H1 (cell line): ENCODE data around the gene C12orf56. TPM values are rescaled to one million over a fixed set of nuclear protein-coding genes. Genes with fewer than 3 reads are reported as not detected.

Source experiments
- CTCF ChIA-PET: fragments of 300-600 bp; sonication (Branson Sonifier 250); formaldehyde crosslinking; loops from one replicate; lab custom pipeline; 2021; ENCODE audit not compliant: partially characterized antibody; lab: Charles Lee
- POLR2A ChIA-PET: fragments of 300-600 bp; sonication (Branson Sonifier 250); formaldehyde crosslinking; loops from one replicate; lab custom pipeline; 2021; ENCODE audit warnings: inconsistent platforms; ENCODE audit not compliant: partially characterized antibody; lab: Charles Lee
- DNase-seq, 2 experiments: peaks; one replicate each; pipeline versions ENCODE4 v3.0.0 to v3.0.0-alpha.2; 2010 to 2022; ENCODE audit warnings: low spot score in 2 of 2, low read depth in 1 of 2, mixed read lengths in 1 of 2
- FAIRE-seq: peaks from 2 replicates; lab custom pipeline; 2011; peaks lifted over from hg19 to GRCh38; lab: Jason Lieb, UNC
- H2AFZ ChIP-seq: 2 replicates; pipeline ENCODE4 v1.8.1; 2012; ENCODE audit warnings: low read length, inconsistent platforms
- H2AK5ac ChIP-seq: 2 replicates; pipeline ENCODE4 v1.6.1; 2013; ENCODE audit warnings: low read depth, low read length
- H2BK120ac ChIP-seq: replicated peaks from 2 replicates; pipeline ENCODE3; 2013; ENCODE audit warnings: low read depth, low read length, inconsistent platforms
- H2BK12ac ChIP-seq: 2 replicates; pipeline ENCODE4 v1.6.1; 2013; ENCODE audit warnings: low read depth, low read length
- H2BK15ac ChIP-seq: 2 replicates; pipeline ENCODE4 v1.6.1; 2013; ENCODE audit warnings: low read length
- H2BK20ac ChIP-seq: 2 replicates; pipeline ENCODE4 v1.6.1; 2013; ENCODE audit warnings: low read length
- H2BK5ac ChIP-seq: 2 replicates; pipeline ENCODE4 v1.6.1; 2013; ENCODE audit warnings: low read depth, low read length
- H3K14ac ChIP-seq: 2 replicates; pipeline ENCODE4 v1.6.1; 2013; ENCODE audit warnings: inconsistent platforms; ENCODE audit not compliant: insufficient read length
- H3K18ac ChIP-seq: 2 replicates; pipeline ENCODE4 v1.6.1; 2013; ENCODE audit warnings: low read length; ENCODE audit errors: extremely low read depth
- H3K23ac ChIP-seq: 2 replicates; pipeline ENCODE4 v1.6.1; 2013; ENCODE audit warnings: inconsistent platforms; ENCODE audit not compliant: insufficient read length
- H3K23me2 ChIP-seq: 2 replicates; pipeline ENCODE4 v1.6.1; 2013; ENCODE audit warnings: low read depth, low read length
- H3K27ac ChIP-seq: 2 replicates; pipeline ENCODE4 v1.6.1; 2011; ENCODE audit warnings: low read depth, low read length, inconsistent platforms
- H3K27me3 ChIP-seq, 4 experiments: replicated peaks in 1 of 4; 1 replicate in 1 of 4; 2 replicates in 3 of 4; pipeline versions ENCODE4 v1.6.1 to v1.8.1; 2011 to 2013; ENCODE audit warnings: low read length in 3 of 4, mild to moderate bottlenecking in 3 of 4, inconsistent platforms in 2 of 4, mixed read lengths in 2 of 4, moderate library complexity in 1 of 4; ENCODE audit not compliant: control insufficient read depth in 3 of 4, insufficient read depth in 3 of 4; ENCODE audit errors: extremely low read depth in 1 of 4
- H3K36me3 ChIP-seq, 4 experiments: 2 replicates each; pipeline versions ENCODE4 v1.6.1 to v1.8.1; 2011 to 2013; ENCODE audit warnings: mild to moderate bottlenecking in 4 of 4, low read length in 3 of 4, moderate library complexity in 2 of 4, control low read depth in 1 of 4, inconsistent platforms in 1 of 4; ENCODE audit not compliant: insufficient read depth in 4 of 4, control insufficient read depth in 2 of 4
- H3K4ac ChIP-seq: replicated peaks from 2 replicates; pipeline ENCODE3; 2013; ENCODE audit warnings: low read length, low read depth, mixed read lengths, inconsistent platforms; ENCODE audit not compliant: insufficient read length
- H3K4me1 ChIP-seq, 4 experiments: replicated peaks in 1 of 4; 1 replicate in 1 of 4; 2 replicates in 3 of 4; pipeline versions ENCODE4 v1.6.1 to v1.8.1; 2011 to 2013; ENCODE audit warnings: low read length in 3 of 4, inconsistent platforms in 2 of 4, mixed read lengths in 1 of 4; ENCODE audit not compliant: insufficient read depth in 4 of 4, control insufficient read depth in 3 of 4
- H3K4me2 ChIP-seq, 2 experiments: 2 replicates each; pipeline versions ENCODE4 v1.6.1 to v1.8.1; 2011 to 2013; ENCODE audit warnings: low read depth in 2 of 2, low read length in 2 of 2, control low read depth in 1 of 2, inconsistent platforms in 1 of 2, mild to moderate bottlenecking in 1 of 2; ENCODE audit not compliant: insufficient read depth in 1 of 2
- H3K4me3 ChIP-seq, 4 experiments: fragments of 200-600, 300-600 bp in 1 of 4; sonication (generic), shearing (Covaris generic), sonication (Bioruptor Twin) in 1 of 4; 2 replicates each; pipeline versions ENCODE4 v1.5.1 to v1.8.1; 2011 to 2016; ENCODE audit warnings: low read length in 4 of 4, low read depth in 3 of 4, control low read depth in 2 of 4, inconsistent platforms in 2 of 4, mild to moderate bottlenecking in 2 of 4, mixed read lengths in 1 of 4, moderate library complexity in 1 of 4; ENCODE audit not compliant: insufficient read depth in 2 of 4; ENCODE audit errors: extremely low read depth in 1 of 4
- H3K56ac ChIP-seq: replicated peaks from 2 replicates; pipeline ENCODE3; 2013; ENCODE audit warnings: low read depth, mild to moderate bottlenecking, mixed read lengths, low read length, inconsistent platforms; ENCODE audit not compliant: insufficient read length
- H3K79me1 ChIP-seq: 2 replicates; pipeline ENCODE4 v1.6.1; 2013; ENCODE audit warnings: low read depth, low read length, control low read depth
- H3K79me2 ChIP-seq, 2 experiments: 2 replicates each; pipeline versions ENCODE4 v1.6.1 to v1.8.1; 2012 to 2013; ENCODE audit warnings: low read length in 2 of 2, mild to moderate bottlenecking in 2 of 2, inconsistent platforms in 1 of 2; ENCODE audit not compliant: insufficient read depth in 2 of 2, control insufficient read depth in 1 of 2
- H3K9ac ChIP-seq, 4 experiments: replicated peaks in 1 of 4; 1 replicate in 1 of 4; 2 replicates in 3 of 4; pipeline versions ENCODE4 v1.6.1 to v1.8.1; 2011 to 2013; ENCODE audit warnings: low read depth in 3 of 4, low read length in 3 of 4, control low read depth in 2 of 4, mild to moderate bottlenecking in 2 of 4, moderate library complexity in 2 of 4, inconsistent platforms in 1 of 4; ENCODE audit errors: extremely low read depth in 1 of 4
- H3K9me3 ChIP-seq, 2 experiments: 2 replicates each; pipeline versions ENCODE4 v1.6.1 to v1.8.1; 2012 to 2013; ENCODE audit warnings: mild to moderate bottlenecking in 2 of 2, moderate library complexity in 2 of 2, control low read depth in 1 of 2, inconsistent platforms in 1 of 2, low read depth in 1 of 2, low read length in 1 of 2, mixed read lengths in 1 of 2; ENCODE audit not compliant: insufficient read depth in 2 of 2
- H4K20me1 ChIP-seq, 2 experiments: replicated peaks in 1 of 2; 2 replicates each; pipeline versions ENCODE3 to v1.8.1; 2011 to 2013; ENCODE audit warnings: inconsistent platforms in 2 of 2, low read length in 2 of 2, mild to moderate bottlenecking in 1 of 2; ENCODE audit not compliant: insufficient read depth in 2 of 2, control insufficient read depth in 1 of 2
- H4K5ac ChIP-seq: 2 replicates; pipeline ENCODE4 v1.6.1; 2013; ENCODE audit warnings: low read length, low read depth, mixed read lengths, inconsistent platforms; ENCODE audit not compliant: insufficient read length
- H4K8ac ChIP-seq: 2 replicates; pipeline ENCODE4 v1.8.0; 2013; ENCODE audit warnings: mild to moderate bottlenecking, moderate library complexity, low read length, inconsistent platforms; ENCODE audit not compliant: insufficient read depth; ENCODE audit errors: extremely low read depth
- H4K91ac ChIP-seq: replicated peaks from 2 replicates; pipeline ENCODE3; 2013; ENCODE audit warnings: low read length, mixed read lengths, inconsistent platforms; ENCODE audit not compliant: insufficient read length
- ATF3 ChIP-seq: IDR thresholded peaks from 2 replicates; pipeline ENCODE4 v1.6.1; 2011; ENCODE audit warnings: low read depth, mild to moderate bottlenecking, low read length; ENCODE audit not compliant: insufficient read depth
- BCL11A ChIP-seq, 2 experiments: IDR thresholded peaks; one replicate each; pipeline ENCODE4 v1.6.1; 2011; ENCODE audit warnings: low read depth in 2 of 2, low read length in 2 of 2, mild to moderate bottlenecking in 2 of 2
- CREB1 ChIP-seq: IDR thresholded peaks from 2 replicates; pipeline ENCODE4 v1.6.1; 2012; ENCODE audit warnings: inconsistent platforms
- GTF2F1 ChIP-seq: IDR thresholded peaks from 2 replicates; pipeline ENCODE4 v1.6.1; 2012; ENCODE audit warnings: low read depth, low read length, improper control_type of control experiment, borderline replicate concordance
- RXRA ChIP-seq: IDR thresholded peaks from 2 replicates; pipeline ENCODE4 v1.6.1; 2011; ENCODE audit warnings: low read depth, mild to moderate bottlenecking, low read length, moderate library complexity; ENCODE audit not compliant: insufficient read depth
- SP1 ChIP-seq: IDR thresholded peaks from 2 replicates; pipeline ENCODE4 v1.6.1; 2011; ENCODE audit warnings: low read depth, low read length
- SP4 ChIP-seq: IDR thresholded peaks from 2 replicates; pipeline ENCODE4 v1.6.1; 2012; ENCODE audit warnings: low read length, inconsistent platforms
- SUZ12 ChIP-seq: fragments of 200-600 bp; sonication (generic); IDR thresholded peaks from 2 replicates; pipeline ENCODE4 v1.6.1; 2012; ENCODE audit warnings: mild to moderate bottlenecking, inconsistent platforms, low read length, moderate library complexity, mixed read lengths
- YY1 ChIP-seq: IDR thresholded peaks from 2 replicates; pipeline ENCODE4 v1.6.1; 2011; ENCODE audit warnings: low read depth, mild to moderate bottlenecking, low read length
- WGBS, 2 experiments: shearing (Covaris generic) in 1 of 2; methylation state at CpG; one replicate each; pipeline versions ENCODE4 v1.1.6 to v1.1.7; 2013 to 2015; ENCODE audit warnings: low lambda C conversion rate in 2 of 2, mixed read lengths in 2 of 2, inconsistent platforms in 1 of 2, low coverage in 1 of 2, missing lambda C conversion rate in 1 of 2; ENCODE audit not compliant: insufficient replicate concordance in 2 of 2, insufficient coverage in 1 of 2, insufficient read length in 1 of 2; ENCODE audit errors: extremely low coverage in 1 of 2, missing lambda C conversion rate in 1 of 2; 5-methylcytosine and 5-hydroxymethylcytosine counted together
- polyA plus RNA-seq, 7 experiments: library from polyadenylated mRNA; depleted of rRNA in 3 of 7; stranded (reverse) in 5 of 7; unstranded in 2 of 7; fragments of >200 nt in 5 of 7; fragments of 200-250 nt in 2 of 7; gene quantifications; 1 replicate in 5 of 7; 2 replicates in 1 of 7; 4 replicates in 1 of 7; pipeline versions ENCODE4 v1.2.1 to v1.2.3, GENCODE V29; 2011 to 2013; ENCODE audit warnings: missing spikeins in 2 of 7, mixed read lengths in 2 of 7
- total RNA-seq: library from RNA; stranded (reverse); fragmentation: NEBNext Ultra II Directional; extraction: Animal tissue kit (Norgen Biotek cat#: 25700); gene quantifications from 2 replicates; pipeline ENCODE4 v1.2.1, GENCODE V29; 2021

Gene C12orf56
- total and polyA plus RNA-seq, 2 of the 8 experiments (the other 6 are each of a cell fraction or from before 2014, with no cell fraction given): 1.1 to 2.9 TPM

- H2AK5ac ChIP-seq: no peak overlapping the region
- H2BK15ac ChIP-seq: no peak overlapping the region
- H3K14ac ChIP-seq: no peak overlapping the region
- H3K4ac ChIP-seq: no peak overlapping the region
- no peak overlapping the region for H2BK20ac ChIP-seq
- H3K79me2 ChIP-seq: no peaks in the 10 kb centered on the region
- no peak overlapping the region for H2BK12ac ChIP-seq
- WGBS, 2 experiments: 93% methylated on average over 4 of the region's 4 CpGs; no CpG with 5 or more reads in 1 of the 2 experiments
- H3K4me1 ChIP-seq: no peaks in the 10 kb centered on the region
- no peak for FAIRE-seq
- no peaks in the 10 kb centered on the region for H3K9me3 ChIP-seq
- POLR2A ChIA-PET: no interaction called here
- TF ChIP-seq SP1: no peak
- no peak for TF ChIP-seq YY1
- no peak for TF ChIP-seq BCL11A (IDR thresholded peaks at IDR 0.05; ENCODE audit: low read depth in 2 of 2, low read length in 2 of 2)
- TF ChIP-seq CREB1: no peak
- no peak for TF ChIP-seq SUZ12
- TF ChIP-seq GTF2F1: no peak
- no peak for TF ChIP-seq RXRA
- TF ChIP-seq ATF3: no peak
- TF ChIP-seq SP4: no peak
- H2BK120ac ChIP-seq: no peak overlapping the region
- no peak overlapping the region for H3K4me2 ChIP-seq
- H3K4me3 ChIP-seq: no peak overlapping the region
- no peaks in the 10 kb centered on the region for H3K23me2 ChIP-seq
- no peak overlapping the region for H3K9ac ChIP-seq
- H4K20me1 ChIP-seq: no peaks in the 10 kb centered on the region
- no peaks in the 10 kb centered on the region for H3K79me1 ChIP-seq
- no peak overlapping the region for H4K91ac ChIP-seq
- H4K5ac ChIP-seq: no peak overlapping the region
- no peak for DNase-seq
- H3K56ac ChIP-seq: no peak overlapping the region
- no peak overlapping the region for H4K8ac ChIP-seq
- no peak overlapping the region for H2BK5ac ChIP-seq
- CTCF ChIA-PET: interaction anchor here (1.1 to 1.3 kb wide), 2 partner anchors 11 to 27 kb away, joined by 4 read pairs; no protein-coding TSS in a partner anchor
- no peaks in the 10 kb centered on the region for H3K36me3 ChIP-seq
- no peak overlapping the region for H3K23ac ChIP-seq
- H3K27ac ChIP-seq: no peak overlapping the region
- H3K18ac ChIP-seq: no peak overlapping the region
- H2AFZ ChIP-seq: no peak overlapping the region
- no peaks in the 10 kb centered on the region for H3K27me3 ChIP-seq
Measured at GRCh38 chr12:64284256-64284655, 106.3 kb downstream of the C12orf56 start.
